Measurements from ENCODE around the gene CYP4Z1.

DNA sequence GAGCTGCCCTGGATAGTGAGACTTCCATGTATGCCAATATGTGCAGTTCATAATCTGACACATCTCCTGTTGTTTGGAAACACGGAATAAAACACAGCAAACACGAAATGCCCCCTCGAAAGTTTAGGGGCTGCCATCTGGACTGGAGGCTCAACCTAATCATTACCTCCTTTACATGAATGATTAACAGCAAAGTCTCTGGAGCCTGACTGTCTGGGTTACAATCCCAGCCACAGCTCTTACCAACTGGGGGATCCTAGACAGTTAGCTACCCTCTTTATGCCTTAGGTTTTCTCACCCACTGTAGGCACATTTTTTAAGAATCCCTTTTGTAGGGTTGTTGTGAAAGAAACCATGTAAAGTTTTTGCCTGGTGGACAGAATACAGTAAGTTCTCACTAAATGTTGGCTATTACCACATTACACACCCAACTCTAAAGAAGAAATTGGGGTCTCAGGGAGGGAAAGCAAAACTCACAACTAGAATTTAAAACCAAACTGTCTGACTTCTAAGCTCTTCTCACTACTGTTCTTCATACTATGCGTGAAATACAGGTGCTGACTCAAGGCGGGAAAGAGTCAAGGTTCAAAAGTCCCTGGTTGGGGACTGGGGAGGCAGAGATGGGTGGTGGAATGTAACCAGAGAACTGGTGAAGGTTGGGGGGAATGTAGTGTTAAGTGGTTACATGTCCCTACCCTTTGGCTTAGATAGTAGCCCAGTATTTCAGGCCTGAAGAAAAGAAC lies 94.4 kb downstream of the CYP4Z1 start:
- TF ChIP-seq, protein P1, sequence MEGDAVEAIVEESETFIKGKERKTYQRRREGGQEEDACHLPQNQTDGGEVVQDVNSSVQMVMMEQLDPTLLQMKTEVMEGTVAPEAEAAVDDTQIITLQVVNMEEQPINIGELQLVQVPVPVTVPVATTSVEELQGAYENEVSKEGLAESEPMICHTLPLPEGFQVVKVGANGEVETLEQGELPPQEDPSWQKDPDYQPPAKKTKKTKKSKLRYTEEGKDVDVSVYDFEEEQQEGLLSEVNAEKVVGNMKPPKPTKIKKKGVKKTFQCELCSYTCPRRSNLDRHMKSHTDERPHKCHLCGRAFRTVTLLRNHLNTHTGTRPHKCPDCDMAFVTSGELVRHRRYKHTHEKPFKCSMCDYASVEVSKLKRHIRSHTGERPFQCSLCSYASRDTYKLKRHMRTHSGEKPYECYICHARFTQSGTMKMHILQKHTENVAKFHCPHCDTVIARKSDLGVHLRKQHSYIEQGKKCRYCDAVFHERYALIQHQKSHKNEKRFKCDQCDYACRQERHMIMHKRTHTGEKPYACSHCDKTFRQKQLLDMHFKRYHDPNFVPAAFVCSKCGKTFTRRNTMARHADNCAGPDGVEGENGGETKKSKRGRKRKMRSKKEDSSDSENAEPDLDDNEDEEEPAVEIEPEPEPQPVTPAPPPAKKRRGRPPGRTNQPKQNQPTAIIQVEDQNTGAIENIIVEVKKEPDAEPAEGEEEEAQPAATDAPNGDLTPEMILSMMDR (IDR thresholded peaks at IDR 0.05): no peak
- TF ChIP-seq POLR2A (IDR thresholded peaks at IDR 0.05): no peak

Measured in lower leg skin (tissue), 3 donors.